Hepatic stellate cell (primary cell): ENCODE results near the gene CLSTN1.
"Not testable (repeated sequence)": the region's sequence is repeated elsewhere in the genome, so short reads cannot be mapped to it uniquely, and the experiment has no call there.

Source experiments
- DNase-seq: peaks from one replicate; pipeline ENCODE4 v3.0.0; 2011; ENCODE audit warnings: low spot score

The CLSTN1 gene

GRCh38 chr1:9729523-9729922 is 94.2 kb downstream of the CLSTN1 start:
- DNase-seq: no peak

- DNase-seq: no peak
Measured at GRCh38 chr1:9728451-9729295, 95.1 kb downstream of the CLSTN1 start.

GRCh38 chr1:9726905-9727595 is 96.7 kb downstream of the CLSTN1 start:
- DNase-seq: no peak

GRCh38 chr1:9726406-9726805 is 97.4 kb downstream of the CLSTN1 start:
- no peak for DNase-seq

- DNase-seq: peak; percentile 84
Measured at GRCh38 chr1:9724706-9725476, 98.9 kb downstream of the CLSTN1 start.

GRCh38 chr1:9723926-9724325 is 99.8 kb downstream of the CLSTN1 start:
- no peak for DNase-seq

- DNase-seq: no peak
Measured at GRCh38 chr1:9723068-9723805, 100.5 kb downstream of the CLSTN1 start.

GRCh38 chr1:9722378-9722749 is 101.4 kb downstream of the CLSTN1 start:
- DNase-seq: no peak

GRCh38 chr1:9721606-9722377 is 102.0 kb downstream of the CLSTN1 start:
- peak; percentile 51 for DNase-seq

GRCh38 chr1:9720785-9721605 is 102.8 kb downstream of the CLSTN1 start:
- DNase-seq: no peak

GRCh38 chr1:9719978-9720722 is 103.6 kb downstream of the CLSTN1 start:
- DNase-seq: no peak

GRCh38 chr1:9718006-9718680 is 105.6 kb downstream of the CLSTN1 start:
- DNase-seq: no peak

- no peak for DNase-seq
Measured at GRCh38 chr1:9717193-9718005, 106.4 kb downstream of the CLSTN1 start.

- DNase-seq: no peak
Measured at GRCh38 chr1:9716404-9717192, 107.2 kb downstream of the CLSTN1 start.

GRCh38 chr1:9715536-9716226 is 108.1 kb downstream of the CLSTN1 start:
- DNase-seq: no peak

- no peak for DNase-seq
Measured at GRCh38 chr1:9714257-9714718, 109.5 kb downstream of the CLSTN1 start.

- not testable (repeated sequence) for DNase-seq
Measured at GRCh38 chr1:9712767-9713166, 111.0 kb downstream of the CLSTN1 start.
